HG03045 (cell line): ENCODE data around the gene PLAGL1.

Experiments
- ATAC-seq: cut with Tn5 transposase; IDR thresholded peaks from one replicate; pipeline ENCODE4 v1.9.1; 2021; ENCODE audit warnings: mild to moderate bottlenecking, moderate library complexity; ENCODE audit not compliant: unreplicated experiment

The PLAGL1 gene

DNA sequence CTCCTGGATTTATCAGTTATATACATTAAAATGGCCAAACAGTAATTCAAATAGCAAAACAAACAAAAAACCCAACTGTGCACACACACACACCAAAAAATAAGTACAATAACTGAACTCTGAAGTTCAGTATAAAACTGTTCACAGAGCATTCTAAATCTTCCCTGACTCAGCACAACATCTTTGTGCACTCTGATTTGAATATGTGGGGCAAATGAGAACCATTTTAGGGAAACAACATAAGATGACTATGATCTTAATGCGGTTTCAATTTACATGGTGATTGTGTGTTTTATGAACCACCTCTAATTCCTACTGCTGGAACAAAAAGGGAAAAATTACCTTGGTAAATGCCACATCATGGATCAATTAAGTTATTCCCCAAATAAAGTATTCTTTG, 41.7 kb downstream of the PLAGL1 start:
- no peak for ATAC-seq

DNA sequence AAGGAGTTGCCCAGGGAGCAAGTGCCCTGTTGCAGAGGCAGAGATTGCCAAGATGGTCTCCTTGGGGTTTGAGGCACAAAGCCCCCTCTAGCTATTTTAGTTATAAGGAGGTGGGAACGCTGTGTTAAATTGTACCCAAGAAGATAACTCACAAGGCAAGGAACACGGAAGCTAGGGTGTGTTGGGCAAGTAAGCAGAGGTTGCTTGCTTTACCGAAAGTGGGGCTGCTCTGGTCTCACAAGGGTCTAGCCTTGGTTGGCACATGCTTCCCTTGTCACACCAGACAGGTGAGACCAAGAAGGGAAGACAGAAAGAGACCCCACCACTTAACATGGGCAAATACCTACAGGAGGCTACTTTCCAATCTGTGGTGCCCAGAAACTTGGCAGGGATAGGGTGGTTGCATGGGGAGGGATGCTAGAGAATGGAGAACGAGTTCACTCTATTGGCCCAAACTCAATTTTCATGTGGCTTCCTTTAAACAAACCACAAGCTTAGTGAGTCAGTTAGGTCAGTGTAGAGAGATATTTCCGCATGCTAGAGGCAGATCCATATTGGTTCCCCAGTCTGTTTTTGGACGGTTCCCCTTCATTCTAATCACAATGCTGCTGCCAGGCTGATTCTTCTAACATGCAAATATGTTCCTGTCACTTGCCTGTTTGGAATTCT, 42.4 kb downstream of the PLAGL1 start:
- no peak for ATAC-seq

DNA sequence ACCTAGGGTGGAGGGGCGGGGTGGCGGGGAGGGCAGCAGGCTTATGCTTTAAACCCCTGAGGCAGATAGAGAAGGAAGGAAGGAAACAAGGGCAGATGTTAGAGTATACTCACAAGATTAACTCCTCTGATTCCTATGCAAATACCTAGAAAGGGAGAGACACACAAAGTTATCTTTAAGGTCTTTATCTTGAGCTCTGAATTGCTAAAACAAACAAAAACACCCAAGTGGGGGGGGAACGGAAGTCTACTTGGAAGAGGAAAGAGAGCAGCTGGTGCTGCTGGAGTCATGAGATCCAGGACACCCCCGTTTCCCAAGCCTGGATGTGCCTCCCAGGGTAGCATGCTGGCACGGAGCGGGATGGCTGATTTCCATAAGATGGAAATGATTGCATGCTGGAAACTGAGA, 43.4 kb downstream of the PLAGL1 start:
- ATAC-seq, result no peak

DNA sequence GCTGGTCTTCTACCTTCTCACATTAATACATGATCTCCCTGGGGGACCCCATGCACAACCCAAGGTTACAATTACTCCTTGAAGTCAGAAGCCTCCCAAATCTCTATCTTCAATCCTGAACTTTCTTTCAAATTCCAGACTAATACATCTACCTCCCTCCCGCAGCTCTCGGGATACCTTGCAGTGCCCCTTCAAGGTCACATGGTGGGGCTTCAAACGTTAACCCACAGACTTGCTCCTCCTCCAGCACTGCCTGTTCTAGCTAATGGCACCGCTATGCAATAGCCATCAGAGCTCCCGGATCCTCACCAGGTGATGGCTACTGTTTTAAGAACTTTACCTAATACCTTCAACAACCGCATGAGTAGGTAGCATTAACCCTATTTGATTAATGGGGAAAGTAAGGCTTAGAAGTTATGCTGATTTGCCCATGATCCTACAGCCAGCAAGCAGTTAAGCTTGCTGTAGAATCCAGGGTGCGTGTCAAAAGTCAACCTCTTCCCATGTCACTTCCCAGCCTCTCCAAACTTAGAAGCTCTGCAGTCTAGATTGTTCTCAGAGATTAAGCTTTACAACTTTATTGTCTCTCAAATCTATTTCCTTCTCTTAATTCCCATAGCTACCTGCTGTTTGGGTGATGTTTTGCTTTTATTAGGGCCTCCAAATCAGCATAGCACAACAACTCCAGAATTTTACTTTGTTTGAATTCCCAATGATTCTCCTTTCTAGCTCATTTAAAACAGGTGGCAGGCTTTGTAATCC, 44.7 kb downstream of the PLAGL1 start:
- no peak for ATAC-seq

DNA sequence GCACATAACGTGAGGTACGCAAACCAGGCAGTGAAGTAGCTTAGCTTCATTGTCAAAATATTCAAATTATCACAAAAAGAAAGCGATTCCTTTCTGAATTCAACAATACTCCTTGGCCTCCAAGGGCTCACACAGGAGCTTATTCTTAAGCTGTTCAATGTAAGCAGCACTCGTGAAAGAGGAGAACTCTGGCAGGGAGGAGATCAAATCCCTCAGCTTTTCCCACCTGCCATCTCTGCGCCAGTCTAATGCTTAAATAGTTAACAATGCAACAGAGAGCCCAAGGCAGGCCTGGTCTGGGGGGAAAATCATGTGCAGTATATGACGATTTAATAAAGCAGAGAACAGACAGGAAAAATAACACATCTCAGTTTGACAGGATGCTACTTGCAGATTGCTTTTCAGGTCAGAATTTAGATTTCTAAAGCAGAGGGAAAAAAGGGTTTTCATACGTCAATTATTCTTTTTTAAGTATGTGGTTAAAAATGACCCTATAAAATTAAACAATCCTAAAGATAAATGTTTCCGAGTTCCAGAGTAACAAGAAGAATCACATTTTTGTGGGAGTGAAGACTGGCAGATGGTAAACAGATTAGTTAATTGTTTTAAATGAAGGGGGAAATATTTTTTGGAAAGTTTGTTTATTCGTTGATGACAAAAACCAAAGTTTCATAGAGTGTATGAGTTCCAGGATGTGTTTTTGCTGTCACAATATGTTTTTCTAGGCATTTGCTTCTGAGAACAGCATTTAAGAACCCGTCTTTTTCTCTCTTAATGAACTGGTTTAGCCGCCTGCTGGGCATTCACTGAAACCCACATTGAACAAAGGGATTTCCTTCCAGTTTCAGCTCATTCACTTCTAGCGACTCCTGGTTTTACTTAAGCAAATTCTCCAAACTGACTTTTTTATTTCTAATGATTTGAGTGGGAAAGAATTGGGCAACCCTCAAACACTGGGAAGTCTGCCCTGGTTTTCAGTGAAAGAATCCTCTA, 45.9 kb downstream of the PLAGL1 start:
- ATAC-seq, result no peak

DNA sequence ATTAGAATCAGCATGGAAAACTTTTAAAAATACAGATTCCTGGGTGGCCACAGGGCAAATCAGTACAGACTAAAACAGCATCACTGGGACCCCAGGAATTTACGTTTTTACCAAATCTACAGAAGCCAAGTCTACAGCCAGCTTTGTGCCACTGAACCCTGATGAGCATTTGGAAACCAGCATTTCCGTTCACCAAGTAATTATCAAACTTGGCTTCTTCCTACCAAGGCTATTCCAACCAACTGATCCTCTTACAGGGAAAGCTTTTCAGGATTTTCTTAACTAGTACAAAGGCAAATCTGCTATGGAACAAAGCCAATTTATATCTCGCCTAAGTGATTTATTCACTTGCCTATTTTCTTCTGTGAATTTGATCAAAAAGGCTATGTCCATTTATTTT, 47.0 kb downstream of the PLAGL1 start:
- ATAC-seq, result no peak

DNA sequence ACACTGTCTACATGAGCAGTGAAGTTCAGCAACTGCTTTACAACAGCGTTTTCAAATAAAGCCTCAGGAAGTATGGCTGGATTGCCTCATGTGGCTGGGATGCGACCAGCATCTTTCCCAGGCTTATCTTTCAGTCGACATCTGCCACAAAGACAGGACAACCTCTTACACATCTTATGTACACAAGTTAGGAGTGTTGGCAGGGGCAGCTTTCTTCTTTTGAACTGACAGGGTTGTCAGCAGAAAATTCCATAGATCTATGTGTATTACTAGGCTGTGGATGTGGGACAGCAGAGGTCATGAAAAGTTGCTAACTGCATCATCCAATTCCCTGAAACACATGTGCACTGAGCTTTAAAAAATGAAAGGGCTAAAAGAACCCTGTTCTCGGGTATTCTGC, 48.1 kb downstream of the PLAGL1 start:
- no peak for ATAC-seq

DNA sequence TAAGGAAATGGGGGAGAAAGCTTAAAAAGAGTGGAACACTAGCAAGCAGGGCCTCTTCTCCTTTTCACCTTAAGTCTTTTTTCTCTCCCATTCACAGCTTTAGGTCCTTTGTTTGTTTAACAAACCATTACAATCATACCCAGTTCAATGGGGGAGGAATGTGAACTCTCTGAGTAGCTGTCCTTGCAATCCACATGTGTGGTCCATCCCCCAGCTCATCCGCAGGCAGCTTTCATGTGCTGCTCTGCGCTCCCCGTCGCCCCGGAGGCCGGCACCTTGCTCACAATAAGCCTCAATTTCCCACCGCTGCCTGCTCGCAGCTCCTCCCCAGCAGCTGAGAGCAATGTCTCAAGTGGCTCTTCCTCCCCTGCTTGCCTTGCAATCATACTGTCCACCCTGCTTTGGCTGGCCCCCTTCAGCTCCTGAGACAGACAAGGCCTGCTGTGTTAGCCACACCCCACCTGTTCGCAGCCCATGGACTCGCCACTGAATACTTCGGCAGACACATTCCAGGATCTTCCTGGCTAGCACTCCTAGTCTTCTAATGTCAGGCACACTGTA, 49.1 kb downstream of the PLAGL1 start:
- ATAC-seq, result no peak

DNA sequence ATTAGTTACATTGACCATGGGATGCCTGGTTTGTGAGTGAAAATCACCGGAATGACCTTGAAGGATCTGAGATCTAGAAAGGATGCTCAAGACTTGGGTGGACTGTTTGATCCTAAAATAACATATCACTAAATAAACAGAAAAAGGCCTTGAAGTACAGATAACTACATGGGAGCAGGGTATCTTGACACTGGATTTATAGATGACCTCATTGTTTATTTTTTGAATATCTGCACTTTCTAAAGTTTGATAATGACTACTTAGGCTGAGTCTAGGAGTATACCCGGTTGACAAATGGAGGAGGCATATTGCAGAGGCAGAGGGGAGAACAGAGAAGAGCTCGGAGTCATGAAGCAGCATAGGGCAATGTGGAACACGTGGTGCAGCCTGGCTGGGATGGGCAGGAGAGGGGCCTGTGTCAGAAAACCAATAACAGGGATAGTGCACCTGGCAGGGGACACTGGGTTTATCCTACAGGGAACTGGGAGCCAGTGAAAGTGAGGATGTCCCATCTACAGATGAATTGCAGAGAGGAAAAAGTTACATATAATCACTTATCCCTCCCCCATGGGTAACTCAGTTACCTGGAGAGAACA, 50.3 kb downstream of the PLAGL1 start:
- no peak for ATAC-seq

DNA sequence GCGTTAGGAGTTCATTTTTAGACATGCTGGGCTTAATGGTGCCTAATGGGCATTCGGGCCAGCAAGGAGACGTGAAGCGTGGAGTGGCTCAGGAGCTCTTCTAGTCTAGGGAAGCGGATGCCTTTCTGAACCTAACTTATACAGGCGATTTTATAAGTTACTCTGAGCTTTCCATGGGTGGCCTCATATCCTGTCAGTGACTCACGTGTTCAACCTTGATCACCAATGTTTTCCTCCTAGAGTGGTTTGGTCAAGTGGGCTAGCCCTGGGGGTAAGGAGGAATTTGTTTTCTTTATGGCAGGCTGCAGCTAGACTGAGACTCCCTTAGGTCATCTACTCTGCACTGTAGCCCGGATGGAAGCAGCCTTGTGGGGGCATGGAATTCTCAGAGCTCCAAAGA, 52.1 kb downstream of the PLAGL1 start:
- no peak for ATAC-seq

DNA sequence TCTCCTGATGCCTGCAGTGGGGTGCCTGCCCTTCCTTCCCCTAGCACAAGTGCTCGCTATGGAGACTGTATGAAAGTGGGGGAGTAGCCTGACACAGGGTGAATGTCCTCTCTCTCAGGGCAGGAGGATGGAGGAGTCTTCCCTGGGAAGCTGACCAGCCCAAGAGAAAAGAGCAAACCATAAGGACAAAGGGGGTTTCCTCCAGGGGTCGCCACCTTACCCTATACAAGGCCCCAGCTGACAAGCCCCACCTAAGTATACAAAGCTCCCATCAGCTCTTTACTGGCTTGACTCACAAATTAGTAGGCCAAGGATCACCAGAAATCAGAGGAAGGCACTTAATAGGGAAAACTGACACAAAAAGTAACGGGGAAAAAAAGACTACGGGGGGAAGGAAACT, 54.1 kb downstream of the PLAGL1 start:
- ATAC-seq, result no peak

DNA sequence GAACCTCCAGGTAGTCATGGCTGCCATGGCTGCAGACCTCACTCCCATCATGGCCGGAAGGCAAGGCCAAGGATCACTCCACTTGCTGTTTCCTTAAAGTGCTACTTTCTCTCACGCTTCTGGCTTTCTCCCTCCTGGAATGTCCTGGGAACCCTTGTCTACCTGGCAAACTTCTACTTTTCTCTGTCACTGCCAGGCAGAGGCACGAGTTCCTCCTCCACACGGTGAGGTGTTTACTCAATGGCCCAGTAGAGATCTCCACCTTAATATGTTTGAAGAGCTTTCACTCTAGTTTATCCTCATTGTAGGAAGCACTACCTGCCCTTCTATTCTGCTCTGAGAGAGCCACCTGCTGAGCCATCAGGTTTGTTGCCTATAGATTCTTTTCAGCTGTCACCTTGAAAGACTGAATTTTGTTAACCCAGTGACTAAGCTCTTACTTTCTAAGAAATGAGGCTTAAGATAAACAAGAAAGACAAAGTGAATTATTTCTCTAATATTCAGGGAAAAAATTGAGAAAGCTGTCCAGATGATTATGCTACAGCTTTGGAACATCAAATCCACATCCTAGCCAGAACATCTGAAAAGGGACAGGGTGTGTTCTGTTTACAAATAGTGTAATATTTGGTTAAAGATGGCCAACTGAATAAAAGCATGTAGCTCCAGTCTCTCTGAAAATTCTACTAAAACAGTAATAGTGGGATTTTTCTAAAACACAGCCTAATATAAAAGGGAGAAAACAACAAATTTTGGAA, 54.9 kb downstream of the PLAGL1 start:
- ATAC-seq, result no peak

DNA sequence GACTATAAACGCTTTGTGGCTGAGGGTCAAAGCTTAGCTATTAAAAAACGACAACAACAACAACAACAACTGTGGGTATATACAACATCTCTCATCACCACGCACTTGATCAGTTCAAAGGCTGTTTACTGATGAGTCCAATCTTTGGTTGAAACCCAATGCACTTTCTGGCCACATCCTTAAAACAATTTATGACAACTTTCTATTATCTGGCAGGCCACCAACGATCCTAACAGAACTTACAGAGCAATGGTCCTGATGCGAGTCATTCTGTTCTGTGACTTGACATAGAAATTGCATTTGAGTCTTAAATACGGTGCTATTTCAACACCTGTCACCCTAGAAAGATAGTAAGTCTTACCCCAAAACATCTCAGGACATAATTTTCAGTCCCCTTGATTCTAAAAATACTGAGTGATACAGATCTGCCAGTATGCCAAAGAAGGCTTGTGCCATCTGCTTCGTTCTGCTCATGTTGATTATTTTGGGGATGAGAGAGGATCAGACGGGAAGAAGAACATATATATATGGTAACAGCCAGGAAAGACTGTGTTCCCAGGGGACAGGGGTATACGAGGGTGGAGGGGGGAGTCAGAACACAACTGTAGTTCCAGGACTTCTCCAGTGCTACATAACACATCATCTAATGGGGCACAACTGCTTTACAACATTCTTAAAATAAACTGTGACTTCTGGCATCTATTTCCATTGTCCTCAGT, 55.8 kb downstream of the PLAGL1 start:
- no peak for ATAC-seq

DNA sequence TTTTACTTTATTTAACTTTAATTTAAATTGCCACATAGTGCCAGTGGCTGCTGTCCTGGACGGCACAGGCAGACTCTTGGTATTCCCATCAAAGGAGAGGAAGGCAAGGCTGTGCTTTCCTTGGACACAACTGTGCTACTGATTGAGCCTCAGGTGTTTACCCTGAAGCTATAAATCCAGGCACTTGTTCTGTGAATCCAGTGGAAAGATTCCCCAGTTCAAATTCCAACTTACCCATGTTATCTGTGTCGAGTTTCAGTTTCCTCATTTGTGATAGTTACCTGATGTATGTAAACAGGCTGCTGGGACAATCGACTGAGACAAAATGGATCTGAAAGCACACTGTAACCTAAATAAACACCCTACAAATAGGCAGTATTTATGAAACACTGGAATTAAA, 57.2 kb downstream of the PLAGL1 start:
- no peak for ATAC-seq

DNA sequence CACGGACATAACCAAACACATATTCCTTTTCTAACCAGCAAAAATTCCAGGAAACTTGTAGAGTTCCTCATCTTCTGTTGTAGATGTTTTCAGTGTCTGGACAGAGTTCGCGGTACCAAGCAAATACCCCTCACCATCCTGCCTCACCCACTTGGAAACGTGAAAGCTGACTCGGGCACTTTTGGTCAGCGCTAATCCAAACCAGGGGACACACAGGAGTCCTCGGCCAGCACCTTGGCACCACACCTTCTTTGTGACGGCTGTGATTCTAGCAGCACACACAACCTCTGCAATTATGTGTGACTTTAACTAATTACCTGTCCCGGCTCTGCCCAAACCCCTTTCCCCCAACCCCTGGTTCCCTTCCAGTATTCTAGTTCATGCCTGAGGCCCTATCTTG, 58.1 kb downstream of the PLAGL1 start:
- ATAC-seq, result no peak

DNA sequence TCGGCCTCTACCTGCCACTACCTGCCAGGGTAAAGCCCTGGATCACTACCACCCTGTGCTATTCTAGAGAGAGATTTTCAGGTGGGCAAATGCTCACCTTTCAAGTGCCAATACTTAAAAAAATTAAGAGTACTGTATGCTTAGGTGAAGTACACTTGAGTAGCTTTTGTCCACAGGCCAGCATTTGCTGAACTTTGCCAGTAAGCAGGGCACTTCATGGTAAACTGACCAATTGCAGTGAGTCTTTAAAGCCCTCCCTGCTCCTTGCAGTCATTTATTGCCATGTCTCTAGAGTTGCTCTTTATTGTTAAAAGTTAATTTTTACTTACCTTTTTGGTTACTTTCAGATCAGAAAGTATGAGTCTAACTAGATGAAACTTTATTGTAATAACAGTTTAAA, 58.5 kb downstream of the PLAGL1 start:
- ATAC-seq, result no peak

DNA sequence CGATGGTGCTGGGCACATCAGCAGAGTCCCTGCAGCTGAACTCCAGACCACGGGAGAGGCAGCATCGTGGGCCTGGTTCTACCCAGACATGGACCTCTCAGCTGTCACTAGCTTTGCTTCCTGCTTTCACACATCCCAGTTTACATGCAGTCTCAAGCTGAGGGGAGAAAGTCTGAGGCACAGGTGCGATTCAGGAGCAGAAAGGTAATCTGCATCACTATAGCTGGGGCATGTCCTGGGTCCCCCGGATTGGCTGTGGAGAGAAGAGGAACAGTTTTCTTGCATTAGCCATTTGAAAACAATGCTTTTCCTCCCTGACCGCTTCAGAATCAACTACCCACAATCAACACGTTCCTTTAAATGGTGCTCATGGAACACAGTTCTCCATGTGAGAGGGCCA, 59.9 kb downstream of the PLAGL1 start:
- ATAC-seq, result no peak

DNA sequence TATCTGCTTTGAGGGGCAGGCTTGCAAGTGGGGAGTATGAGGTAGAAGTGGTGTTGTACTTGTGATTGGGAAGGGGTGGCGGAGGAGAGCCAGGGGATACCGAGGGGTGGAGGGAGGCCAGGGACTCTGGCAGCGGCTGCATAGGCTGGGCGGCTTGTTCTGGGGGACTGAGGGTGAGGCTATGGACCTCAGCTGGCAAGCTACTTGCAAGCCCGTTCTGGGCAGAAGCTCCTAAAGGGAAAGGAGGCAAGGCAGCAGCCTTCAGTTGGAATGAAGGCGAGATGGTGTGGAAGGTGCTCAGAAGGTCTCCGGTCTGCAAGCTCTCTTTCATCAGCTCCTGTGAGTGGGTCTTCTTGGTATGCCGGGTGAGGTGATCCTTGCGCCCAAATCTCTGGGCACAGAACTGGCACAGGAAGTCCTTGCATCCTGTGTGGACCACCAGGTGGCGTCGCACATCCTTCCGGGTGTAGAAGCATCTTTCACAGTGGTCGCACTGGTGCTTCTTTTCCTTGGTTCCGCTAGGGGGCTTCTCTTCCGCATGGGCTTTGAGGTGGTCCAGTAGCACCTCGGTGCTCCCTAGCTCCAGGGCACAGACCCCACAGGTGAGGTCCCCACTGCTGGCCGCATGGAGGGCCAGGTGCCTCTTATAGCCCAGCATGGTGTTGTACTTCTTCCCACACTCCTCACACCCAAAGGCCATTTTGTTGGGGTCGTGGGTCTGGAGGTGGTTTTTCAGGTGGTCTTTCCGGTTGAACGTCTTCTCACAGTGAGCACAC, 66.0 kb downstream of the PLAGL1 start:
- ATAC-seq, result no peak
